Smooth muscle cell of the brain vasculature (primary cell): ENCODE measurements around the gene GNAT1.

Source experiments
- DNase-seq: peaks from one replicate; pipeline ENCODE4 v3.0.0-alpha.2; 2012; ENCODE audit warnings: low read depth, low spot score

Gene GNAT1

DNA sequence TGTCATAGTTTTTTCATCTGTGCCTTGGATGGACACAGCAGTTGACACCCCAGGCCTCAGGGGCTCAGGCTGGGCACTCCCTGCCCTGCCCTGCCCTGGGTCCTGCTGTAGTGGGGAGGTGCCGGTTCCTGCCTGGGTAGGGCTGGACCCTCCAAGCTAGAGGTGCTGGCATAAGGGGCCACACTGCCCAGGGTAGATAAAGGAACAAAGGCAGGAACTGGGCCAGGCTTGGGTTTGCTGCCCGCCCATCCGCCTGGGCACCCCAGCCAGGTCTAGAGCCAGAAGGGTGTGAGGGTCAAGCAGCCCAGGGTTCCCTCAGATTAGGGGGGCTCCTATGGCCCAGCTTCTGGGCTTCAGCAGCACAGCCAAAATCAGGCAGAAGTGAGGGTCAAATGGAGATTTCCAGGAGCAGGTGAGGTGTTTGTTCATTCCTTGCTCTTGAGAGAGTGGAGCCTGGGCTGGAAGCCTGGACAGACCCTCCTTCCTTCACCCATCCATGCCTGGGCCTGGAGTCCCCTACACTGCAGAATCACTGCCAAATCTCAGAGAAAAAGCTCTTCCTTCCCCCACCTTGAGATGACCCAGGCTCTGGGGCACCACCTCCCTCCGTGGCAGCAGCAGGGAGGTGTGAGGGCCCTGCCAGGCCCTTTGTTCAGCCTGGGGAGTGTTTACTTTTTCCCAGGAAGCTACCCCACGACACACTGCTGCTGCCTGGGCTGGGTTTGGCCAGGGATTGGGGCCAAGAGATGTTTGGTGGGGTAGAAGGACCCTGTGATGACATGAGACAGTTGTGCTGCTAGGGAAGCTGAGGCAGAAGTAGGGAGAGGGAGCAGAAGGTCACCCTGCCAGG, 29.2 kb upstream of the GNAT1 start:
- DNase-seq: no peak

DNA sequence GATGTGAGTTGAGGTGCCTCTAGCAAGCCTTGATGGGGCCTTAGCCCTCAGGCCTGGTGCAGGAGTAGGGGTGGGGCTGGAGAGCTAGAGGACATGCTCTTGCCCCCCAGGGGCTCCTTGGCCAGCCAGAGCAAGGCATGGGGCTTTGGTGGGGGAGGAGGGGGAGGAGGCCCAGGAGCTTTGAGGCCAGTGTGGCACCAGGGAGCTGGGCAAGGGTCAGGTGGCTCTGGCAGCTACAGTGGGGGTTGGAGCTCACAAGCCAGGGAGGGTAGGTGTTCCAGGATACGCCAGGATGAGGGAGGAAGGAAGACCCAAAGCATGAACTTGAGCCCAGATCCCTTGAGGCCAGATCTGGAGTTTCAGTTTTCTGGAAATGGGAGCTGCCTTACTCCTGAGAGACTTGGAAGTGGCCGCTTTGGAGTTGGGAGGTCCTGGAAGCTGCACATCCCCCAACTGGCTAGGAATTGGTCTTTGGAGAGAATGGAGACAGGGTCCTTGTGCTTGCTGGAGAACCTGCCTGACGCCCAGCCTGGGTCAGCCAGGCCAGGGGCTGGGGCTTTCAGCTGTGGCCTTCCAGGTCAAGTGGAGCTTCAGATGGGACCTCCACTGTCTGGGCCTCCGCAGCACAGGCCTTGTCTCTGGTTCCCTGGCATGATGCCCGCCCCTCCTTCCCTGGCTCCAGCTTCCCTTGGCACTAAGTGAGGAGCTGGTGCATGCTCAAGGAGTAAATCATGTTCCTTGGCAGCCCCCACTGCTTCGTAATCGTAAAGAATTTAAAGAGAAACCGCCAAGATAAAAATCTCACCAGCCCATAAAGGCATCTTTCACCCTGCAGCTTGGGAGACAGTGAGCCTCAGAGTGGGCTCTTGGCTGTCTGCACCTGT, 27.6 kb upstream of the GNAT1 start:
- no peak for DNase-seq

DNA sequence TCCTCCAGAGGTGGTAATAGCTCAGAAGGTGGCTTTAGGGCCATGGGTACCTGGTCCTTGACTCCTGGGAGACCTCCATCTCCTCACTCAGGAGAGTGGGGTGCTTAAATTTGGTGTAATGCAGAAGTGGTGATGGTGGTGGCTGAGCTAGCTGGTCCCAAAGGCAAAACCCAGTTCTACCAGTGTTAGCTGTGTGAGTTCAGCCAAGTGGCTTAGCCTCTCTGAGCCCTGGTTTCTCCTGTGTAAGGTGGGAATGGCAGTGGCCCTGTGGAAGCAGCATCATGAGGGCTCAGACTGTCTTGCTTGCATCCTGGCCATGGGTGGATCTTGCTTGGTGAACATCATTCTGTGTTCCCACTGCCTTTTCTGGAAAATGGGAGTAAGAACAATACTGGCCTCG, 26.9 kb upstream of the GNAT1 start:
- DNase-seq: no peak

DNA sequence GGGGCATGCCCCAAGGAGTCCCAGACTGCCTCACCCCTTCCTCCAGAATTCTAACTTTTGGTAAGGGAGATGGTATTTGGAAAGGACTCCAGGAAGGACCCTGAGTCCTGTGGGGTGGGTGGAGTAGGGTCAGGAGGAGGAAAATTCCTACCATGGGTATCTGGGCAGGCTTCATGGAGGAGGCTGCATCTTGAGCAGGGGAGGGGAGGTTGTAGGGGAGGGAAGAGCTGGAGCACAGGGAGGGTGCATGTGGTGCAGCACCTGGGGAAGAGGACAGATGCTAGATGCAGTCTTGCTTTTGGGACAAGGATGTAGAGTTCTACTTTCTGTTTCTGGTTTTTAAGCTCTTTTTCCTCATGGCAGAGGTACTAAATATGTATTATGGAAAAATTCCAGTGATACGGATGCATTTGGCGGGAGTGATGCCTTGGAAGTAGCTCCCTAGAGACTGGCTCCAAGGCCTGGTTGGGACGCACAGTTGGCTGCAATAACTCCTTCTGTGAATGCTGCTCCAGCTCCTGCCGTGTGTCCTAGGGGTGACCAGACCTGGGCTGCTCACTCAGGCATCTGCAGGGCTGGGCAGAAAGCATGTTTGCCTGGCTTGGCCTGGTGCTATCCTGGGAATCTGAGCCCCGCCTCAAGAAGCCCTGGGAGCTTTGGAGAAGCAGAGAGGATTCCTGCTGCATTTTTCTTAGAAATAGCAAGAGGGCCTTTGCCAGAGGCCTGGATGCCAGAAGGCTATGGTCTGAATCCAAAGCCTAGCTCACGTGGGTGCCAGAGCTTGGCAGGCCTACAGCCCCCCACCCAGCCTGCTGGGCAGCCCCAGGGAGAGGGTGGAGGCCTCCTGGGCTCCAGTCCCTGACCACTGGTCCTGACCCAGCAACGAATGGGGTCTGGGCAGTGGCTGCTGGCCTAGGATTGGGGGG, 26.2 kb upstream of the GNAT1 start:
- DNase-seq: no peak

DNA sequence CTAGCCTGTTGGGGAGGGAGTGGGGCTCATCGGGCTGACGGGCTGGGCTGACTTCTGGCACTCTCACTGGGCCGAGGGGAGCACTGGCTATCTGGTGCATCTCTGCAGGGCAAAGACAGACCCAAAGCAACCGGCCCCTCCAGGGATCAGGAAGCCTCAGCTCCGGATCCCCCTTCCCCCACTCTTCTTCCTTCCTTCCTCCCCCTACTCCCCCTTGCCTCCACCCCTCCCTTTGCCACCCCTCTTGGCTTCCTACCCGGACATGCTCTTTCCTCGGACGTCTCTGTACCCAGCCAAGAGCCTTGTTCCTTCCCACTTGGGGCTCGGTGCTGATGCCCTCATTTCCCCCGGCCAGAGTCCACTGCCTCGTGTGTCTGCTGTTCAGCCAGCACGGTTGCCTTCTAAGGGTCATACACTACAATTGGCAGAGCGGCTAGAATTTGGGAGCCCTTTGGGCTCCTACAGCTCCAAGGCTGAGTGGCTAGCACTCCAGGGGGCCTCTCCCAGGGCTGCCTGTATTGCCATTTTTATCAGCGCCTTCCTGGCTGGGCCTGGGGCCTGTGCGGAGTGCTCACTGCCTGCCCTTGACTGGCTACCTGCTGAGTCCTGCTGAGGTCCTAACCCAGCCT, 25.4 kb upstream of the GNAT1 start:
- no peak for DNase-seq

DNA sequence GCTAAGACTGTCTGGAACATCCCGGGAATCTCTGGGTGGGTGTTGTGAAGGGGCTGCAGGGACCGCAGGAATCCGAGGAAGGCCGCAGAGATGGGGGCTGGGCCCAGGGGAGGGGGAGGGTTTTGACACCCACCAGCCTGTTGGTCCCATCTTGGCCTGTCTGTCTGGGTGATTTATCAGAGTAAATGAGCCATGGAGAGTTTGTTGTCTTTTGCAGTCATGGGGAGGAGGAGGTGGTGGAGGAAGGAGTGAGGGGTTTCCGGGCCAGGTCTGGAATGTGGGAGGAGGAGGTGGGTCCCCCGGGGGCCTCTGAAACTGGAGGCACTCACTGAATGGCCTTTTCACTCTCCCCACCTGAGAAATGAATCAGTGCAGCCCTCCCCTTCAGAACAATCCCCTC, 24.8 kb upstream of the GNAT1 start:
- DNase-seq: no peak

DNA sequence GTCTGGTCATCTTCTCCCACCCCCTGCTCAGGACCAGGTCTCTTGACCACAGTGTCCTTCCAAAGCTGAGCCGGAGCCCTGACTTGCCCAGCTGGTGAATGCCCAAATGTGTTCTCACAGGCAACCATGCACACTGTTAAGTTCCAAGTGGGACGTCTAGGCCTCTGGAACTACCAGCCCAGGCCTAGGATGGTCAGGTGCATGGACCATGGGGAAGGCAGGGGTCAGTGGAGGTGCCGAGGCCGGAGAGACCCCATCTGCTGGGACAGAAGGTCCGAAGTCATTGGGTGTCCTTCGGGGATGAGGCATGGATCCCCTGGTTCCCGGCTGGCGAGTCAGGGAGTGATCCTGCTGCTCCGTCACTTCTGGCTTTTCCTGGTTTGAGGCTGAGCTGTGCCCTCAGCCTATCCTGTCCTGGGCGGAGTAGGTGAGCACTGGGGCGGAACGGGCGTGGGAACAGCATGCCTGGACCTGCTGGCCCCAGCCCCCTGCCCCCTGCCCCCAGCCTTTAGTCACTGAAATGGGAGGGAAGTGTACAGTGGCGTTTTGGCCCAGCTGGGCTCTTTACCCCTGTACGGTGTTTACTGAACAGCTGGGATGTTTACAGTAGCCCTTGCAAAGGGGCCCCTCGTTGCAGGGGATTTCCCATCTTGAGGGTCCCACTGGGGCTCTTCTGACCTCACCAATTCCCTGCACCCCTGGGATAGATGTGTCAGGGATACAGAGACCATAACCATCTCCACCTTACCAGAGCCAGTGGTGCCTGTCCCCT, 24.2 kb upstream of the GNAT1 start:
- no peak for DNase-seq

DNA sequence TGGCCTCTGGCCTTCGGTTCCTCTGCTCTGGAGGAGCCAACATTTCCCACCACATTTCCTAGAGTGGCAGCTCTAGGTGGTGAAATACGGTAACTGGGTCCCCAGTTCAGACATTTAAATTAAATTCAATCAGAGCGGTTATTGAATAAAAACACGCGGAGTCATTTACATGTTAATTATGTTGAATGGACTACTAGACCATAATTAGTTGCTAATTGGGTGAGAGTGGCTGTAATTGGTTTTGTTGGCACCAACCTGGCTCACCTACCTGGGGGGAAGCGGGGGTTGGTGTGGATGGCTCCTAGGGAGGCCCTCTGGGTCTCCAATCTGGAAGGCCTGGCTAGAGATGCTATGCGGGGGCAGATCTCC, 23.6 kb upstream of the GNAT1 start:
- DNase-seq: no peak

DNA sequence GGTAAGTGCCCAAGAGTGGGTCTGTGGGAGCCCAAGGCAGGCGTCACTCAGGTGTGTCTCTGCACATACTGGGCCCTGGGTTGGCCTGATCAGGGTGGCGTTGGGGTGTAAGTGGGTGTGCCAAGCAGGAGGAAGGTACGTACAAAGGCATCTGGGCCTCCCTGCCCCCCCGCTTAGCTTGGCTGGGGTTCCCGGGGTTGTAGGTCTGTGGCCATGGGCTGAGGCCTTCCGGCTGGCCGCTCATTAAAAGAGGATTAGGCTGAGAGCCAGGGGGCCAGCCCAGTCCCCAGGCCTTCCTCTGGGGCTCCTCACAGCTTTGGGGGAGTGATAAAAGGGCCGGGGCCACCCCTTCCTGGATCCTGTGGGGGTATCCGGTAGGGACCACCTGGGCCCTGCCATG, 23.0 kb upstream of the GNAT1 start:
- no peak for DNase-seq

DNA sequence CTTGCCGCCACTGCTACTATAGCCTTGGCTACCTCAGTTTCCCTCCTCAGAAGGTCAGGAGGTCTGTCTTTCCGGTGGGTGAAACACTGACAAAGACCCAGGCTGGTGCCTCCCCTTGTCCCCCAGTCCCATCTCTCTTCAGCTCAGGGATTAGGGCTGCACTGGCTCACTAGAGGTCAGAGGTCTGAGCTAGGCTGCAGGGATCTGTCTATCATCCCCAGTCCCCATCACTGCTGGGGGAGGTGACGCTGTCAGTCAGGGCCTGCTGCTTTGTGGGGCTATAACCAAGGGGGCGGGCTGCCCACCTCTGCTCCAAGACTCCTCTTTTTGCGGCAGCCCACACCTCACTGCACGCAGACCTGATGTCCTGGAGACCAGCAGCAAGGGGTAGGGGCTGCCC, 22.6 kb upstream of the GNAT1 start:
- DNase-seq: no peak

DNA sequence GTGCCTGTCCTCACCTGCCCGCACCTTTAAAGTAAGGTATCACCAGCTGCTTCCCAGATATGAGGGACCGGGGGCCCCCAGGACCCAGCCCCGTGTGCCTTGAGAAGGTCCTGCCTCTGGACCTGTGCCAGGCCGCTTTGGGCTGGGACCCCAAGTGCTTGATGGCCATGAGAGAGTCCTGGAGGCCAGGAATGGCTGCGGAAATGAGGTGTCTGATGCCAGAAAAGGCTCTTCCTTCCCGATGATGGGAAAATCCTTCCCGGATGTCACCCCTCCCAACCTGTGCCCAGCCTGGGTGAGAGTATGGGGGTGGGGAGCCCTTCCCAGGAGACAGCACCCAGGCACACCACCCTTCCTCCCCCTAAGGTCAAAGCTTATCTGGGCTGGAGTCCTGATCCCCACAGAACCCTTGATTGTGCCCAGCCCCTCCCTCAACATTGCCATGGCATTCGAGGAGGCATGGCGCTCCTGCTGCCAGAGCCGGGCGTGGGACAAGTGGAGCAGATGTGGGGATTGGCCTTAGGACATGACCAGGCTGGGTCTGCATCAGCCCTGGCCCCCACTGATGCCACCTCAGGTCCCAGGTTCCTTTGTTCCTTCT, 22.1 kb upstream of the GNAT1 start:
- DNase-seq: no peak

DNA sequence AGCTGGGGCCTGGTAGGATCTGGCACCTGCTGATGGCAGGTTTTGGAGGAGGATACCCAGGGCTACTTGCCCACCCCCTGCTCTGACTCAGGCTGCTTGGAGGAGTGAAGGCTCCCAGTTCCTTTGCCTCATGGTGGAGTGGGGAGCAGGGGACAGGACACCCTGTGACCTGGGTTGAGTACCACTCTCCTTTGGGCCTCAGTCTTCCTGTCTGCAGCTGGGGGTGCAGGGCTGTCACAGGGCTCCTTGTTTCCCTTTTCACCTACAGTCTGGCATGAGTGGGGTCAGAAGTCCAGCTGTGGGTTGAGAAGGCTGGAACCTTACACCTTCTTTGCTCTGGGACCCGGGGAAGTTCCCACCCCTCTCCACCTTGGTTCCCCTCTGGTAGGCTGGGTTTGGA, 21.6 kb upstream of the GNAT1 start:
- no peak for DNase-seq

DNA sequence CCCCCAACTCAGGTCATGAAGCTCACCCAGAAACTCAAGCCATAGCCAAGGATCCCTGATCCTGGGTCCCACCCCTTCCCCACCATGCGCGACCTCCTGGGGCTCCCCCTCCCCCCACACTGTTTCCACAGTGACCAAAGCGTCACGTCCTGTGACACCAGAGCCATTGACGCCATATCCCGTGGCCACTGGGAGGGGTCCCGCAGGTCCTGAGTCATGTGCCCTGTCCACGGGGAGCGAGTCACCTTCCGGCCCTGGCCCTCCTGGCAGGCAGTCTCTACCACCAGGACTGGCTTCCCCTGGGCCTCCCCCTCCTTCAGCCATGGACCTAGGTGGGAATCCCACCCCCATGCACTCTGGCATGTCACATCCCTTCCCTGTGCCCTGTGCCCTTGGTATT, 20.7 kb upstream of the GNAT1 start:
- no peak for DNase-seq

DNA sequence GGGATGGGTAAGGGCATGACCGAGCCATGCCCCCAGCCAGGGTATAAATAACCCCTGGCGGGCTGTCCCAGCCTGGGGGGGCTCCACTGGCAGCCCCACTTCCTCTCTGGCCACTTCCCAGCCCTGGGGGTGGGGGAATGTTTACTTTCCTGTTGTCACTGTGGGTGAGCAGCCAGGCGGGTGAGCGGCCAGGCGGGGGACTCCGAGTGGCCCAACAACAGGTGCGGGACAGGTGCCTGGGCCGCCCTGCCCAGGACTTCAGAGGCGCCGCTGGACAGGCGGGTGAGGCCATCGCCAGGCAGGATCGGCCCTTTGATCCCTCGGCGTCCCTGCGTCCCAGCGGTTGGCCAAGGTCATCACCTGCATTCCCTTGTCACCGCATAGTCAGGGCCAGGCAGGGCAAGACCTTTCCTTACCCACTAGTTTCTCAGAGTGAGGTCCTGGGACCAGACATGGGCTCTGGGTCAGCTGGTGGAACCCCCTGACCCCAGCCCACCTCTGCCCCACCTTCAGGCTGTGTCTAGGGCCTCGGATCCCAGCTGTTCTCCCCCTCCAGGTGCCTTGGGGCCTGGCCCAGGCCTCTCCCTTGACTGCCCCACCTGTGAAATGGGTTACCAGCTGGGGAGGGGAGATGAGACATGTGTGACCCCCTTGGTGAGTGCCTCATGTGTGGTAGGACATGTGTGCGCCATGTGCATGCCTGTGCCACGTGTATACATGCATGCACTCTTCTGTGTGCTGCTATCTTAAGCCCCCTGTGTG, 19.7 kb upstream of the GNAT1 start:
- no peak for DNase-seq

DNA sequence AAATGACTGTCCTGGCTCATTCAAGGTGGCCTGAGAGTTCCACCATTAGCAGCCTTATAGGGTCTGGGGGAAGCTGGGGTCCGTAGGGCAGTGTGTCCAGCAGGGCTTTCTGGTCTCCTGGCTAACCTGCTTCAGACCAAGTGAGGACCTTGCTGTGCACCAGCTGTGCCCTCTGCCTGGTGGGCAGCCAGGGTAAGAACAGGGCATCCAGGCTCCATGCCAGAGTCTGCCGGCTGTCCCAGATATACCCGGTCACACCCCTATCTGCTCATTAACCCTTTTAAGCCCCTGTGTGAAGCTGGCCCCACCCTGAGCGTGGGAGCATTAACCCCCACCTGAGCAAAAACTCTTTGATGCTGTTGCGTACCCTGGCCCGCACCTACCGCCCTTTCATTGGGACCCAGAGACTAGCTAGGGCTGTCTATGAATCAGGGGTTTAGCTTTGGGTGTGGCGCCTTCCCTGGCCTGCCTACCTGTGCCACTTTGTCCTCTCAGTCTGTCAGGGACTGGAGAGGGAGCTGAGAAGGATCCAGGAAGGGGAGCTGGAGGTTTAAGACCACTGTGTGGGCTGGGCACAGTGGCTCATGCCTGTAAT, 18.7 kb upstream of the GNAT1 start:
- DNase-seq: no peak

DNA sequence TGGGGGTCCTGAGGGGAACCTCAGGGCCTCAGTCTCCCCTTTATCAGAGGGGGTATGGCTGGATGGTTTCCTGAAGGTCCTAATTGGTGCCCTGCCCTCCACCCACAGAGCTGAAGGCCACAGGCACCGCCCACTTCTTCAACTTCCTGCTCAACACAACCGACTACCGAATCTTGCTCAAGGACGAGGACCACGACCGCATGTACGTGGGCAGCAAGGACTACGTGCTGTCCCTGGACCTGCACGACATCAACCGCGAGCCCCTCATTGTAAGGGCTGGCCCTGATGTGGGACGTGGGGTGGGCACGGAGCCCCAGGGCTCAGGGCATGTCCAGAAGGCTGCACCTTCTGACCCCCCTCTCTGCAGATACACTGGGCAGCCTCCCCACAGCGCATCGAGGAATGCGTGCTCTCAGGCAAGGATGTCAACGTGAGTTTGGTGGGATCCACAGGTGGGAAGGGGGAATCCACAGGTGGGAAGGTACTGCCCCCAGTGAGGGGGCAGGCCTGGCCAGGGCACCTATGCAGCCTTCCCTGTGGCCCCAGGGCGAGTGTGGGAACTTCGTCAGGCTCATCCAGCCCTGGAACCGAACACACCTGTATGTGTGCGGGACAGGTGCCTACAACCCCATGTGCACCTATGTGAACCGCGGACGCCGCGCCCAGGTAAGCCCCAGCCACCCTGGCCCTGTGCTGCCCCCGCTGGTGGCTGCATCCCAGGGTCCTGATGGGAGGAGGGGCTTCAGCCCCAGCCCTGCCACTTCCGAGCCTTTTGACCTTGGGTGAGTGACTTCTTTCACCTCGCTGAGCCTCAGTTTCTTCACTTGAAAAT, 17.5 kb upstream of the GNAT1 start:
- no peak for DNase-seq

DNA sequence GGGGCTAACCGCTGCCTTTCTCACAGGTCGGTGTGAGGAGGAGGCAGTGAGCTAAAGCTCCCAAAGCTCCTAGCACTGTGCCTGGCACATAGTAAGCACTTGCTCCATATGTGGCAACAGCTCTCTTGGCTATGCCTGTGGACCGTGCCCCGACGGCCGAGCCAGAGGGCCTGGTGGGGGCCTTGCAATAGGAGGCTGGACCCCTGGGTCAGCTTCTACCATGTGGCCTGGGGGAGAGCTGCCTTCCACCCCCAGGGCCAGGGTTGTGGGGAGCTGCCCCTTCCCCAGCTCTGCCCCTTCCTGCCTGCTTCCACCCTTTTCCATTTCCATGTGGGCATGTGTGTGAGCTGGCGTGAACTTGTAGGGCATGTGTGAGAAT, 16.9 kb upstream of the GNAT1 start:
- no peak for DNase-seq

DNA sequence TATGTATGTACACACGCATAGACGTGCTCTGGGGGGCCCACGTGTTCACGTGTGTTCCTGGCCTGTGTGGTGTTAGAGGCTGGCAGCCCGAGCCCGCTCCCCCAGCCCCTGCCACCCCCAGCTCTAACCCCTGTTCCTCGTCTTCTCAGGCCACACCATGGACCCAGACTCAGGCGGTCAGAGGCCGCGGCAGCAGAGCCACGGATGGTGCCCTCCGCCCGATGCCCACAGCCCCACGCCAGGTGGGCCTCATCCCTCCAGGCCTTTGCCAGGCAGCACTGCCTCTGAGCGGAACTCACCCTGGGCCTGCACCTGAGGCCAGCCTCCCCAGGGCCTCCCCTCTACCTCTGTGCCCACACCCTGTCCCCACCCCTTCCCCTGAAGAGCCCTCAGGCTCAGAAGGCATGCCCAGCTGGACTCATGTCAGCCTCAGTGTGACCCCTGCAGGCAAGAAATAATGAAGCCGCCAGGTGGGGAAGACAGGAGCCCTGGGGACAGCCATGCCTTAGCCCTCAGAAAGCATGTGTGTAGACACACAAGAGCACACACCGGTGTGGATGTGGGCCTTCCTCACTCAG, 16.4 kb upstream of the GNAT1 start:
- no peak for DNase-seq
